HG02623 (cell line): Measurements from ENCODE around the gene TUSC1.
"Not testable (repeated sequence)": the region's sequence is repeated elsewhere in the genome, so short reads cannot be mapped to it uniquely, and the experiment has no call there.

Source experiments
- ATAC-seq: cut with Tn5 transposase; IDR thresholded peaks from one replicate; pipeline ENCODE4 v1.9.1; 2021; ENCODE audit warnings: moderate library complexity; ENCODE audit not compliant: unreplicated experiment

The TUSC1 gene

GRCh38 chr9:25678147-25678666, at the start of gene TUSC1:
Gene TUSC1, minus strand, starts transcription at chr9:25678444. Its CDS starts 132 bp downstream, at chr9:25678312.
- ATAC-seq, result peak; percentile 48

GRCh38 chr9:25726871-25727410, 48.7 kb upstream of the TUSC1 start:
- no peak for ATAC-seq

GRCh38 chr9:25724424-25724823, 46.2 kb upstream of the TUSC1 start:
- no peak for ATAC-seq

GRCh38 chr9:25716220-25716872, 38.1 kb upstream of the TUSC1 start:
- no peak for ATAC-seq

- no peak for ATAC-seq
Observed at GRCh38 chr9:25709941-25710340, 31.7 kb upstream of the TUSC1 start.

GRCh38 chr9:25704800-25705199, 26.6 kb upstream of the TUSC1 start:
- no peak for ATAC-seq

GRCh38 chr9:25703701-25704357, 25.6 kb upstream of the TUSC1 start:
- ATAC-seq, result no peak

GRCh38 chr9:25702536-25702935, 24.3 kb upstream of the TUSC1 start:
- no peak for ATAC-seq

GRCh38 chr9:25700899-25701298, 22.7 kb upstream of the TUSC1 start:
- not testable (repeated sequence) for ATAC-seq

- no peak for ATAC-seq
Observed at GRCh38 chr9:25700430-25700829, 22.2 kb upstream of the TUSC1 start.

- no peak for ATAC-seq
Observed at GRCh38 chr9:25691786-25692185, 13.5 kb upstream of the TUSC1 start.

- no peak for ATAC-seq
Observed at GRCh38 chr9:25684321-25684720, 6.1 kb upstream of the TUSC1 start.

GRCh38 chr9:25681266-25681665, 3.0 kb upstream of the TUSC1 start:
- ATAC-seq, result no peak

GRCh38 chr9:25678846-25679360, 659 bp upstream of the TUSC1 start:
- ATAC-seq, result no peak

GRCh38 chr9:25677301-25678146, 720 bp downstream of the TUSC1 start:
- ATAC-seq, result peak; percentile 42

- ATAC-seq, result not testable (repeated sequence)
Observed at GRCh38 chr9:25675858-25676257, 2.4 kb downstream of the TUSC1 start.

- ATAC-seq, result no peak
Observed at GRCh38 chr9:25658571-25658970, 19.7 kb downstream of the TUSC1 start.

- ATAC-seq, result no peak
Observed at GRCh38 chr9:25654417-25654816, 23.8 kb downstream of the TUSC1 start.

- no peak for ATAC-seq
Observed at GRCh38 chr9:25648116-25648515, 30.1 kb downstream of the TUSC1 start.

GRCh38 chr9:25636026-25636425, 42.2 kb downstream of the TUSC1 start:
- no peak for ATAC-seq

- no peak for ATAC-seq
Observed at GRCh38 chr9:25629231-25629630, 49.0 kb downstream of the TUSC1 start.
